DMS53 (cell line): ENCODE results near the gene ADORA2A.

ENCODE experiments used
- DNase-seq: peaks from one replicate; lab custom pipeline; 2025; lab: John Stamatoyannopoulos, UW

The ADORA2A gene

DNA sequence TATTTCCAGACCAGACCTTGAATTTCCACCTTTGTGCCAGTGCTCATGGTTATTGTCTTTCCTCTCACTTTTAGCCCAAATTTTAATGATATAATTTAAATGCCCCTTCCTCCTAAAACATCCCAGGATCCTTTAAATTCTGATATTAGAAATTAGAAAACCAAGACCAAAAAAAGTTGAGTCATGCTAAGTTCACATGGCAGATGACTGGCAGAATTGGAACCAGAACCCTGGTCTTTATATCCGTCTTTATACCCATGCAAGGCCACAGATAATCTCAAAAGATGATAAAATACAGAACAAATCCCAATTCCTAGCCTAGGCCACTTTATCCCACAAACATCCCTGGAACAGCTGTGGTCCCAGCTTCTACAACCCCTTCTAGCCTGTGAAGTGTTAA, 26.5 kb downstream of the ADORA2A start:
- DNase-seq, result no peak

DNA sequence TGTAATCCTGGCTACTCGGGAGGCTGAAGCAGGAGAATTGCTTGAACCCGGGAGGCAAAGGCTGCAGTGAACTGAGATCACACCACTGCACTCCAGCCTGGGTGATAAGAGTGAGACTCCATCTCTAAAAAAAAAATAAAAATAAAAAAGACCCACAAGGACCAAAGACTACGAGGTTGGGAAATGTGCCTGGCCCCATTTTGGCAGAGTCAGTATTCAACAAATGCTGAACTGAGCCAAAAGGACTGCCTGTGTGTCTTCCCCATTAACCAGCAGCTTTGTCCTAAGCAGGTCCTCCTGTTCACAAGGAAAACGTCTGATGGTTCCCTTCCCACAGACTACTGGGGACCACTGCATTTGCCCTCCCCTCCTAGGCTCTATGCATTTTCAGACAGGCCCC, 27.6 kb downstream of the ADORA2A start:
- DNase-seq, result no peak

DNA sequence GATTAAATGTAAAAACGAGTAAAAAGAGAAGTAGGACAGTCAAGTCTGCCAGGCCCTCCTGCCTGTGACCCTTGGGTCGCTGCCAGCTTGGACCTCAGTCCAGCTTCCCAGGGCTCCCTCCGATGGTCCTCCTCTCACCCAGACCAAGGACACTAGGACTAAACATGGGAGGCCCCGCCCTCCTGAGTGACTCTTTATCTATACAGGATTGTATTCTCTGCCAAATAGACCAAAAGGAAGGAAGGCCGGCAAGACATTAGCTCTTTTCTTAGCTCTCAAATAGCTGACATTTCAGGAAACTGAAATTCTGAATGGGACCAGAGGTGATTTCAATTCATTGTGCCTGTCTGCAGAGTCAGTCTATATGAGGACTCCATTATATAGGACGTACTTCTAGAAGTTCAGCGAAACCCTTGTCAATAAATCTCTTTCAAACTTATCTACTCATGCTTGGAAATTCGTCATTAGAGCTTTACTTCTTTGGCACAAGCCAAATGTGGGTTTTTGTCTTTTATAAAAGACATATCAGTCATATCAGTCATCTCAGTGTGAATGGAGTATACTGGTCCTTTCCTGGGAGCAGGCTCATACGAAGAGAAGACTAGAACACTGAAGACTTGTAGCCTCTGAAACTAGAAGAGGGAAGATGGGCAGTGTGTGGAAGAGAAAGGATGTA, 28.5 kb downstream of the ADORA2A start:
- DNase-seq, result no peak

GRCh38 chr22:24457894-24458420, 30.6 kb downstream of the ADORA2A start:
- no peak for DNase-seq

DNA sequence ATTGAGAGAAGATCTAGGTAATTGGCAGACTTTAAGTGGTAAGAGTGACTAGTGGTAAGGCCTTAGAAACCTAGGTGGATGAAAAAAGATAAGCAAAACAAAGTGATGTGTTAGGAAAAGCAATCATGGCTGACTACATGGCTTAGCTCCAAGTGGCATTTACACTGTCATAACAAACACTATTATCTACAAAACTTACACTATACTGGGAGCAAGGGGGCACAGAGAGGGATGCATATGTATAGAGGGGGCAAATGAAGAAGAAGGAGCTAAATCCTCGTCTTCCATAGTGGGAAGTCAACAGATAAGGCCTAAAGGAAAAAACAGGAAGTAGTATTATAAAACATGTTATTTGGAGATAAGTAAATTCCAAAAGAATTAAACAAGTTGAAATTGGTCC, 32.5 kb downstream of the ADORA2A start:
- DNase-seq, result no peak

GRCh38 chr22:24460418-24461089, 33.2 kb downstream of the ADORA2A start:
- DNase-seq, result no peak

- DNase-seq, result no peak
These were observed 35.8 kb downstream of the ADORA2A start for GRCh38 chr22:24463071-24463760.

DNA sequence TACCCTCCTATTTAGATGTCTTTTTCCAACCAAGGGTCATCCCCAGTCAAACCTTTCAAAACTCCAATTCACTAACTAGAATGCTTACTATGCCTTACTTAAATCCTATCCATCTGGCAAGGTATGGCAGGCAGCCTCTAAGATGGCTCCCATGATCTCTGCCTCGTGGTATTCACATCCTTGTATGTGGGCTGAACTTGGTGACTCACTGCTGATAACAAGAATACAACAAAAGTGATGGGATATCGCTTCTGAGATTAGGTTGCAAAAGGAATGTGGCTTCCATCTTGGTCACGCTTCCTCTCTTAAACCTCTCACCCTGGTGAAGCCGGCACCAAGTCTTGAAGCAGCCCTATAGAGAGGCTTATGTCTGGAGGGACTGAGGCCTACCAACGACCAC, 38.2 kb downstream of the ADORA2A start:
- DNase-seq, result no peak

DNA sequence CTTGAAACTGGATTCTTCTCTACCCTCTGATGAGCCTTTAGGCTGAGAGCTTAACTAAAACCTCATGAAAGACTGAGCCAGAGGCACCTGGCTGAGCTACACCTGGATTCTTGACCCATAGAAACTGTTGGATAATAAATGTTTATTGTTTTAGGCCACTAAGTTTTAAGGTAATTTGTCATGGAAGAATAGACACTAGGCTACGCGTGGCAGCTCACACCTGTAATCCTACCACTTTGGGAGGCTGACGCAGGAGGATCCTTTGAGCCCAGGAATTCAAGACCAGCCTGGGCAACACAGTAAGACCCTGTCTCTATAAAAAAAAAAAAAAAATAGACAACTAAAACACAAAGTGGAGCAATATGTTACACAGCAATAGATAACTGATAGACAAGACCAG, 38.6 kb downstream of the ADORA2A start:
- no peak for DNase-seq

DNA sequence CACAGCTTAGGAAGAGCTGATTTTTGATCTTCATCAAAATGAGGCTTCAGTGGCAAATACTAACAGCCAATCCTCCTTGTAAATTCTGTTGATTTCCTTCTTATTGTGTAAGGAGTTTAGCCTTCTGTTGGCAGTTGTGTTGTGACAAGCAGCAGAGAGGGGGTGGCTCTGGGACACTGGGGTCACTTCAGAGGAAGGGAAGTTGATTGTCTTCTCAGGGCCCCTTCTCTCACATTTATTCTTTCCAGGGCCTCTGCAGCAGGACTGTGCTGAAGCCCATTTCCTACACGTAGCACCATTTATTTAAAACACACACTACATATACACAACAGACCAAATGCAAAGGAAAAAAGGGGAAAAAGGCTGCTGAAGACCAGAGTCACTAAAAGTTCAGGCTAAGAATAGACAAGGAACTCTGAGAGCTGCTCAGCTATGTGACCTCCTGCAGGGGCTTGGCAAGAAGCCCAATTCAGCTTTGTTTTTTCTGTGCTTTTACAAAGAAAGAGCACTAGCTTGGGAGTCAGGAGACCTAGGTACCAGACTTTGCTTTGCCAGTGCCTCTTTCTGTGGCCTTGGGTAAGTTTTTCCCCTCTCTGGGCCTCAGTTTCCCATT, 39.4 kb downstream of the ADORA2A start:
- no peak for DNase-seq

DNA sequence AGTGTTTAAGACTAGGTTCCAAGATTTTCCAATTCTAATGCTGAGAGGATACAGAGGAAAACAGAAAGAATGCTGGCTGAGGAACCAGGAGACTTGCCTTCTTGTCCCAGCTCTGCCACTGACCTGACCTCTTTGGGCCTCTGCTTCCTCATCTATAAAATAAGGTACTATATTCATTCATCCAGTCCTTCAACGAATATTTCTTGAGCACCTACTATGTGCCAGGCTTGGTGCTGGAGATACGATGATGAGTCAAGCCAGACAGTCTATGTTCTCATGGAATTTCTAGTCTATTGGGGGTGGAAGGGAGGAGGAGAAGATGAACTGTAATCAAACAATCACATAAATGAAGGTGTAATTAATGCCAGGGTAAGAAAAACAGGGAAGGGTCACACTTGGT, 39.9 kb downstream of the ADORA2A start:
- no peak for DNase-seq

DNA sequence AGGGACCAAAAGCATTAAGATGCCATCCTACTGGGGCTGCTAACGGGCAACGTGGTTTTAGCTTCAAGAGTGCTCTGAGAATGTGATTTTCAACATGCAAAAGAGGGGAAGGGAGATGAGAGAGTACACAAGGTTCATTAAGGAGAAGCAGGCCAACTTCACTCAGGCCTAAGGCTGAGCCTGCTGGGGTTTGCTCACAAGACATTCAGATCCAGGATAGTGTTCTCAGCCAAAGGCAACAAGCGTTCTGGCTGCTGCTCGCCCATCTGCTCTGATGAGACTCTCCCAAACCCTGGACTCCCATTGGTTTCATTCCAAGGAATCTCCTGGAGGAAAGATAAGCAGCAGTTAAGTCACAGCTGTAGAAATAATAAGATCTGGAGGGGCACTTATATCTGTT, 44.2 kb downstream of the ADORA2A start:
- DNase-seq, result no peak

- no peak for DNase-seq
These were observed 45.9 kb downstream of the ADORA2A start for GRCh38 chr22:24473284-24473683.

GRCh38 chr22:24474221-24474620, 46.8 kb downstream of the ADORA2A start:
- DNase-seq, result no peak

DNA sequence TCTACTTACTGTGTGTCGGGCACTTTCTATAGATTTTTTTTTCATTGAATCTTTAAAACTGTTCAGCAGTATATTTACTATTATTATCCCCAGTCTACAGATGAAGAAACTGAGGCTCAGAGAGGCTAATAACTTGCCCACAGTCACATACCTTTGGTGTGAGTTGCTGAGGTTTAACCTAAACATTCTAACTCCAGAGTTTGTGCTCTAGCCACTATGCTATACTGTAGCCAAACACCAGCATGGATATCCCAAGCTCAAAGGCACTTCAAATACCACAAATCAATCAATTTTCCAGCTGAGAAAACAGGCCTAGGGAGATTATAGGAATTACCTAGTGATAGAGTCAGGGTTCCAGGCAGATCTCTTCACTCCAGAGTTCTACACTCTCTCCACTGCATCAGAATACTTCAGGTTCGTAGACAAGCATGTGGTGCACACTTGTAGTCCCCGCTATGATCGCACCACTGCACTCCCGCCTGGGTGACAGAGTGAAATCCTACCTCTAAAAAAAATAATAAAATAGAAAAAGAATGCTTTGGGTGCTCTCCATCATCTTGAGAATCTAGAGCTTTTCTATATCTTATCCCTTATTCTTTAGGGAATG, 47.4 kb downstream of the ADORA2A start:
- no peak for DNase-seq

DNA sequence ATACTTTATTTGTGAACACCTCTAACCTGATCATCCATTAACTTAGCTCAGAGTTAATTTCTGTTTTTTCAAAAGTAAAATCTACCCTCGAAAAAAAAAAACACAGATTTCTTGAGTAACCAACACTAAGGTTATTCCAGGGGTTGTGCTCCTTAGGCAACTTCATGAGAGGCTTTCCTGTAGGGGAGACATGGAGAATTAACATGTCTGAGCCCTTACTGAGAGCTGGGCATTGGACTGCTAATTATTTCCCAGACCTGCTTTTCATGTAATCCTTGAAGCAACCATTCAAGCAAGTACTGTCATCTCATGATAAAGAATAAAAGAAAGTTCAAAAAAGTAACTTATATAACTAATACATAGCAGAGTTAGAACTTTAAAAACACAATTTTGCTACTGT, 54.2 kb downstream of the ADORA2A start:
- no peak for DNase-seq

DNA sequence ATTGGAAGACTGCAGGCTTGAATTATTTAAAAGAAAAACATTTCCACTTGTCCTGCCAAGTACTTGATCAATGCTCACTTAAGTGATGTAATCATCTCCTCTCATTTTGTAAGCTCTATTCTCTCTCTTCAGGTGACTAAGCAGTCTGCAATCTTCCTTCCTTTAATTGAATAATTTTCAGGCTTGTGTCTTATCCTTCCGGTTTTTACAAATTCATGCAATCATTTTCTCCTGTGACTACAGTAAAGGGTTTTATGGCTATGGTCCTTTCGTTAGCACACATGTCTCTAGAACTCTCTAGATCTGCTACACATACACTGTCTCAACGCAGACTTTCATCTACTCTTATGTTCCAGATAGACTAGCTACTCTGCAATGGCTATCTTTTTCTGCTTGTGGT, 55.2 kb downstream of the ADORA2A start:
- peak; percentile 24 for DNase-seq

GRCh38 chr22:24482998-24483397, 55.6 kb downstream of the ADORA2A start:
- no peak for DNase-seq

DNA sequence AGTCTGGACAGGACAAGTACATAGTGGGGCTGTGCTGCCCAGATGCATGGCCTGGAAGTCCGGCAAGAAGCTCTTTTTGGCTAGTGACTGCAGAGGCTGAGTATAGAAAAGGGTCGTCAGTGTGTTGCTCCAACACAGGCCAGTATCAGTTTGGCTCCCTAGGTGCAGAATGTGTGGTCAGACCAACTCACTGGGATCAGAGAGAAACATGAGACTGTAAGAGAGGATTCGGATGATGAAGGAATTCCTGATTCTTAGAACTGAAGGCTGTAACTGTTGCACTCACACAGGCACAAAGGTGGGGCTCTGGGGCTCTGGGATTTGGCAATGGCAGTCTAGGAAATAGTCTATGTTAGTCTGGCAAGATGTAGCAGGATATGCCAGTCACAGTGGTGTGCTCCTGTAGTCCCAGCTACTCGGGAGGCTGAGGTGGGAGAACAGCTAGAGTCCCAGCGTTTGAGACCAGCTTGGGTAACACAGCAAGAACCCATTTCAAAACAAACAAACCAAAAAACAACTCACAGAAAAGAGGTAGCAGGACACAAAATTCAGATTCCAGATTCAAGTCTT, 56.7 kb downstream of the ADORA2A start:
- DNase-seq, result no peak

- no peak for DNase-seq
These were observed 57.8 kb downstream of the ADORA2A start for GRCh38 chr22:24485170-24485569.

GRCh38 chr22:24485608-24486007, 58.2 kb downstream of the ADORA2A start:
- no peak for DNase-seq

DNA sequence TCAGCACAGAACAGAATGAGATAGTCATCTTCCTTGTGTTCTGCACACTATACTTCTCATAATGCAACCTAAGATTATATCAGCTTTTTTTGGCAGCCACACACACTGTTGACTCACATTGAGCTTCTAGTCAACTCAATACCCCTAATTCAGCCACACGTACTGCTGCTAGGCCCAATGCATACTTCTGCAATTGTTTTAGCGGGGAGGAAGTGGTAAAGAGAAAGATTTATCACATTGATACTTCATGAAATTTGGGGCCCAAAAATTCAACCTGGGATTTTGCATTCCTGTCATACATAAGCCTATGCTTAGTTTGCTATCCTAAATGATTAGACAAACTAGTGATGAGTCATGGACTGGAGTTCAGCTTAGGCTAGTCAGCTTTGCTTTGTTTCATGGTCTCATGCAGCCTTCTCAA, 59.1 kb downstream of the ADORA2A start:
- DNase-seq, result no peak
